WTC11 (cell line): ENCODE measurements around the gene OR8B4. TPM values are rescaled to one million over a fixed set of nuclear protein-coding genes. Genes with fewer than 3 reads are reported as not detected.
A peak's percentile ranks its signal among the peaks of the same experiment; 100 is the strongest.

ENCODE experiments used
- ATAC-seq: fragments of 200-7000 bp; cut with Tn5 transposase; 2 replicates; pipeline ENCODE4 v1.10.0; 2021; ENCODE audit warnings: mild to moderate bottlenecking, moderate library complexity
- CTCF ChIA-PET: fragments of 300-600 bp; sonication (Branson Sonifier 250); formaldehyde crosslinking; loops from one replicate; lab custom pipeline; 2021; ENCODE audit warnings: antibody characterized with exemption; lab: Charles Lee
- POLR2A ChIA-PET: fragments of 350-600 bp; sonication (Branson Sonifier 250); formaldehyde crosslinking; loops from one replicate; lab custom pipeline; 2021; ENCODE audit warnings: antibody characterized with exemption; lab: Charles Lee
- DNase-seq: peaks from one replicate; pipeline ENCODE4 v3.0.0; 2021; ENCODE audit warnings: low spot score
- H3K27ac Mint-ChIP-seq: 2 replicates; pipeline ENCODE4 v1.8.0; 2021; ENCODE audit warnings: mixed read lengths
- H3K27me3 Mint-ChIP-seq: 2 replicates; pipeline ENCODE4 v1.8.0; 2021; ENCODE audit warnings: low read depth, mild to moderate bottlenecking, moderate library complexity, mixed read lengths
- H3K36me3 Mint-ChIP-seq: 2 replicates; pipeline ENCODE4 v1.8.0; 2021; ENCODE audit warnings: mixed read lengths
- H3K4me1 Mint-ChIP-seq: 2 replicates; pipeline ENCODE4 v1.8.0; 2022; ENCODE audit warnings: mixed read lengths
- H3K4me3 Mint-ChIP-seq: 2 replicates; pipeline ENCODE4 v1.8.0; 2021; ENCODE audit warnings: mild to moderate bottlenecking, moderate library complexity, mixed read lengths
- H3K9me3 Mint-ChIP-seq: 2 replicates; pipeline ENCODE4 v1.8.0; 2021; ENCODE audit warnings: mixed read lengths
- KAT7 ChIP-seq: sonication (generic); formaldehyde crosslinking; IDR thresholded peaks from 2 replicates; pipeline ENCODE4 v1.8.1; 2023; ENCODE audit warnings: missing genetic modification reagents, mild to moderate bottlenecking, borderline replicate concordance
- SMAD3 ChIP-seq: sonication (generic); formaldehyde crosslinking; IDR thresholded peaks from 2 replicates; pipeline ENCODE4 v1.8.0; 2022; ENCODE audit warnings: missing genetic modification reagents, mild to moderate bottlenecking, borderline replicate concordance
- TEAD4 ChIP-seq: sonication (generic); formaldehyde crosslinking; IDR thresholded peaks from 2 replicates; pipeline ENCODE4 v1.8.0; 2022; ENCODE audit warnings: mild to moderate bottlenecking, missing genetic modification reagents
- ZNF263 ChIP-seq: sonication (generic); formaldehyde crosslinking; IDR thresholded peaks from 2 replicates; pipeline ENCODE4 v1.8.1; 2022; ENCODE audit warnings: low read depth, mild to moderate bottlenecking, moderate library complexity, missing genetic modification reagents
- total RNA-seq: library from RNA; stranded (reverse); gene quantifications from 3 replicates; pipeline ENCODE4 v1.2.3, GENCODE V29; 2021
- TF ChIP-seq, protein P1 (sequence below): fragments of 250-450 bp; sonication (Bioruptor Pico); IDR thresholded peaks from 2 replicates; pipeline ENCODE4 v2.1.2; 2022; ENCODE audit warnings: mild to moderate bottlenecking, moderate library complexity
- TF ChIP-seq, protein P2 (sequence below): sonication (generic); formaldehyde crosslinking; conservative IDR thresholded peaks from 2 replicates; pipeline ENCODE4 v1.8.1; 2023; ENCODE audit warnings: mild to moderate bottlenecking, low read depth, missing genetic modification reagents, moderate library complexity
- TF ChIP-seq, protein P3 (sequence below): fragments of 250-450 bp; sonication (Bioruptor Pico); IDR thresholded peaks from 2 replicates; pipeline ENCODE4 v1.9.0; 2021; ENCODE audit warnings: mild to moderate bottlenecking
- TF ChIP-seq, protein P4 (sequence below): sonication (generic); formaldehyde crosslinking; IDR thresholded peaks from 2 replicates; pipeline ENCODE4 v1.8.1; 2023; ENCODE audit warnings: mild to moderate bottlenecking, missing genetic modification reagents, moderate library complexity
- TF ChIP-seq, protein P5 (sequence below): fragments of 250-450 bp; sonication (Bioruptor Pico); IDR thresholded peaks from 2 replicates; pipeline ENCODE4 v1.8.0; 2021; ENCODE audit warnings: mild to moderate bottlenecking
- TF ChIP-seq, protein P6 (sequence below): sonication (generic); formaldehyde crosslinking; IDR thresholded peaks from 2 replicates; pipeline ENCODE4 v1.8.0; 2022; ENCODE audit warnings: mild to moderate bottlenecking, missing genetic modification reagents

OR8B4 gene
- total RNA-seq, 1 experiment from 2014 or later, result not detected

DNA sequence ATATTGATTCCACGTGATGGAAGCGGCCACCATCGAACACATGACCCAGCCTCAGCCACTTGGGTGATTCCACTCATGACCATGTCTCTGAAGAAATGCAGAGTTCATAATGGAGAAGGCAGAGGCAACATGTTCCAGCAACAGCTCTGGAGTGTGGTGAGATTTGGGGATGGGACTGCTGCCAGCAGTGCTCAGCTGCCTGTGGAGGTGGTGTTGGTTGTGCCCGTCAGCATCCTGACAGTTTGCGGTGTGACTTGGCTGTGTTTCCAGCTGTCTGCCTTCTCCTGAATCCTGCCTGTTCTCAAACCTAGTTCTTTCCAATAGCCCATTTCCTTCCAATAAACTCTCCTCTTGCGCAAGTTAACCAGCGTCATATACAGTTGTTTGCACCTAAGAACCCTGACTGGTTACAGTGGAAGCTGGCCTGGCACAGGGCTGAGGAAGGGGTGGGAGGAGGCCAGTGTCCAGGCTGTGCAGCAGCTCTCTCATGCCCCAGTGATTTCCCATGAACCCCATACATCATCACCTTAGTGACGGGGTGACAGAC, 42.8 kb upstream of the OR8B4 start (continued):
- TF ChIP-seq, protein P1, sequence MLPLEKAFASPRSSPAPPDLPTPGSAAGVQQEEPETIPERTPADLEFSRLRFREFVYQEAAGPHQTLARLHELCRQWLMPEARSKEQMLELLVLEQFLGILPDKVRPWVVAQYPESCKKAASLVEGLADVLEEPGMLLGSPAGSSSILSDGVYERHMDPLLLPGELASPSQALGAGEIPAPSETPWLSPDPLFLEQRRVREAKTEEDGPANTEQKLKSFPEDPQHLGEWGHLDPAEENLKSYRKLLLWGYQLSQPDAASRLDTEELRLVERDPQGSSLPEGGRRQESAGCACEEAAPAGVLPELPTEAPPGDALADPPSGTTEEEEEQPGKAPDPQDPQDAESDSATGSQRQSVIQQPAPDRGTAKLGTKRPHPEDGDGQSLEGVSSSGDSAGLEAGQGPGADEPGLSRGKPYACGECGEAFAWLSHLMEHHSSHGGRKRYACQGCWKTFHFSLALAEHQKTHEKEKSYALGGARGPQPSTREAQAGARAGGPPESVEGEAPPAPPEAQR (CRISPR knock-in tag), result no peak
- no peak for TF ChIP-seq ZNF263
- TF ChIP-seq KAT7 (CRISPR knock-in tag), result no peak
- TF ChIP-seq, all 79 proteins: peak for 0

DNA sequence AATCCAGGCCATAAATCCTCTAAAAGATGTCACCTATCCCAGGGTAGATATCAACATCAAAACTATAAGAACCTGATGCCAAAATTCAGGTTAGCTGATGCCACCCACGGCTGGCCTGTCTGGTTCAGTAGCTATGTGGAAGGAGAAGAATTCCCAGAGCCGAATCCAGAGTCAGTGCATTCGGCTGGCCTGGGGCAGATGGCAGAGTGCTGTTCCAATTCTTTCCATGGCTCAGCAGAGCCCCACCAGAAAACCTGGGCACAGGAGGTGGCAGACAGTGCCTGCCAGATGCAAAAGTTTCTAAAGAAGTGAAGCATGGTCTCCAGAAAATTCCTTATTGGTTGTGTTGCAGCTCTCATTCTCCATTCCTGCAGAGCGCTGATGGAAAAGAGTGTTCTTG, 40.7 kb upstream of the OR8B4 start:
- POLR2A ChIA-PET, result no interaction called here
- CTCF ChIA-PET, result interaction anchor here (1.3 kb wide), 1 partner anchor 71 kb away, joined by 5 read pairs; no protein-coding TSS in a partner anchor
- Mint-ChIP-seq H3K9me3 (peaks cover 8% of the 10 kb centered on the region), H3K4me3 (no peak overlapping the region), H3K27ac (no peak overlapping the region)
- ATAC-seq (no peak), DNase-seq (no peak)
- TF ChIP-seq, protein P2, sequence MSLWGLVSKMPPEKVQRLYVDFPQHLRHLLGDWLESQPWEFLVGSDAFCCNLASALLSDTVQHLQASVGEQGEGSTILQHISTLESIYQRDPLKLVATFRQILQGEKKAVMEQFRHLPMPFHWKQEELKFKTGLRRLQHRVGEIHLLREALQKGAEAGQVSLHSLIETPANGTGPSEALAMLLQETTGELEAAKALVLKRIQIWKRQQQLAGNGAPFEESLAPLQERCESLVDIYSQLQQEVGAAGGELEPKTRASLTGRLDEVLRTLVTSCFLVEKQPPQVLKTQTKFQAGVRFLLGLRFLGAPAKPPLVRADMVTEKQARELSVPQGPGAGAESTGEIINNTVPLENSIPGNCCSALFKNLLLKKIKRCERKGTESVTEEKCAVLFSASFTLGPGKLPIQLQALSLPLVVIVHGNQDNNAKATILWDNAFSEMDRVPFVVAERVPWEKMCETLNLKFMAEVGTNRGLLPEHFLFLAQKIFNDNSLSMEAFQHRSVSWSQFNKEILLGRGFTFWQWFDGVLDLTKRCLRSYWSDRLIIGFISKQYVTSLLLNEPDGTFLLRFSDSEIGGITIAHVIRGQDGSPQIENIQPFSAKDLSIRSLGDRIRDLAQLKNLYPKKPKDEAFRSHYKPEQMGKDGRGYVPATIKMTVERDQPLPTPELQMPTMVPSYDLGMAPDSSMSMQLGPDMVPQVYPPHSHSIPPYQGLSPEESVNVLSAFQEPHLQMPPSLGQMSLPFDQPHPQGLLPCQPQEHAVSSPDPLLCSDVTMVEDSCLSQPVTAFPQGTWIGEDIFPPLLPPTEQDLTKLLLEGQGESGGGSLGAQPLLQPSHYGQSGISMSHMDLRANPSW (CRISPR knock-in tag), result no peak
- TF ChIP-seq, protein P3, sequence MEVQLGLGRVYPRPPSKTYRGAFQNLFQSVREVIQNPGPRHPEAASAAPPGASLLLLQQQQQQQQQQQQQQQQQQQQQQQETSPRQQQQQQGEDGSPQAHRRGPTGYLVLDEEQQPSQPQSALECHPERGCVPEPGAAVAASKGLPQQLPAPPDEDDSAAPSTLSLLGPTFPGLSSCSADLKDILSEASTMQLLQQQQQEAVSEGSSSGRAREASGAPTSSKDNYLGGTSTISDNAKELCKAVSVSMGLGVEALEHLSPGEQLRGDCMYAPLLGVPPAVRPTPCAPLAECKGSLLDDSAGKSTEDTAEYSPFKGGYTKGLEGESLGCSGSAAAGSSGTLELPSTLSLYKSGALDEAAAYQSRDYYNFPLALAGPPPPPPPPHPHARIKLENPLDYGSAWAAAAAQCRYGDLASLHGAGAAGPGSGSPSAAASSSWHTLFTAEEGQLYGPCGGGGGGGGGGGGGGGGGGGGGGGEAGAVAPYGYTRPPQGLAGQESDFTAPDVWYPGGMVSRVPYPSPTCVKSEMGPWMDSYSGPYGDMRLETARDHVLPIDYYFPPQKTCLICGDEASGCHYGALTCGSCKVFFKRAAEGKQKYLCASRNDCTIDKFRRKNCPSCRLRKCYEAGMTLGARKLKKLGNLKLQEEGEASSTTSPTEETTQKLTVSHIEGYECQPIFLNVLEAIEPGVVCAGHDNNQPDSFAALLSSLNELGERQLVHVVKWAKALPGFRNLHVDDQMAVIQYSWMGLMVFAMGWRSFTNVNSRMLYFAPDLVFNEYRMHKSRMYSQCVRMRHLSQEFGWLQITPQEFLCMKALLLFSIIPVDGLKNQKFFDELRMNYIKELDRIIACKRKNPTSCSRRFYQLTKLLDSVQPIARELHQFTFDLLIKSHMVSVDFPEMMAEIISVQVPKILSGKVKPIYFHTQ (CRISPR knock-in tag), result no peak
- TF ChIP-seq SMAD3 (CRISPR knock-in tag), result no peak
- TF ChIP-seq, protein P4, sequence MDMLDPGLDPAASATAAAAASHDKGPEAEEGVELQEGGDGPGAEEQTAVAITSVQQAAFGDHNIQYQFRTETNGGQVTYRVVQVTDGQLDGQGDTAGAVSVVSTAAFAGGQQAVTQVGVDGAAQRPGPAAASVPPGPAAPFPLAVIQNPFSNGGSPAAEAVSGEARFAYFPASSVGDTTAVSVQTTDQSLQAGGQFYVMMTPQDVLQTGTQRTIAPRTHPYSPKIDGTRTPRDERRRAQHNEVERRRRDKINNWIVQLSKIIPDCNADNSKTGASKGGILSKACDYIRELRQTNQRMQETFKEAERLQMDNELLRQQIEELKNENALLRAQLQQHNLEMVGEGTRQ, result no peak
- TF ChIP-seq, all 79 proteins: peak for 0
- H3K27me3 Mint-ChIP-seq, result no peaks in the 10 kb centered on the region
- no peaks in the 10 kb centered on the region for H3K36me3 Mint-ChIP-seq
- no peaks in the 10 kb centered on the region for H3K4me1 Mint-ChIP-seq

DNA sequence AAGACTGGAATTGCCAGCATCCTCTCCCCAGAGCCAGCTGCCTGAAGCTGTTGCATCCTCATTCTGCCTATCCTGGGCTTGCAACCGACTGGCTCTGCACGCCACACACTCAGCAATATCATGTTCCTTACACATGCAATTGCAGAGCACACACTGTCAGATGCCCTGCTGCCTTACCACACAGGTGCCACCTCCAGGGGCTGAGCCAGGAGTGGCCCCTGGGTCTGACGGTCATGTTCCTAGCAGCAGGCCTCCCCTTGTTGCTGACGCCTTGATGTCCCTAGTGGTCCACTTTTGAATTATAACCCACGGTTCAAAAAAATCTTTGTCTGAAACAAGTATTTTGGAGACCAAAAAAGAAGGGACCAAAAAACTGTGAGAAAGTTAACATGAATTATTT, 39.3 kb upstream of the OR8B4 start:
- H3K36me3 Mint-ChIP-seq, result no peaks in the 10 kb centered on the region
- no peaks in the 10 kb centered on the region for H3K4me1 Mint-ChIP-seq
- DNase-seq, result no peak
- CTCF ChIA-PET, result interaction anchor here (1.3 kb wide), 1 partner anchor 72 kb away, joined by 5 read pairs; no protein-coding TSS in a partner anchor
- H3K27ac Mint-ChIP-seq, result no peak overlapping the region
- ATAC-seq, result peak; percentile 63; the same call in 1 of the 2 replicates
- POLR2A ChIA-PET, result no interaction called here
- no peaks in the 10 kb centered on the region for H3K27me3 Mint-ChIP-seq
- H3K4me3 Mint-ChIP-seq, result no peak overlapping the region
- H3K9me3 Mint-ChIP-seq, result peaks cover 16% of the 10 kb centered on the region
- TF ChIP-seq, protein P4, result no peak
- TF ChIP-seq KAT7 (CRISPR knock-in tag), result no peak

DNA sequence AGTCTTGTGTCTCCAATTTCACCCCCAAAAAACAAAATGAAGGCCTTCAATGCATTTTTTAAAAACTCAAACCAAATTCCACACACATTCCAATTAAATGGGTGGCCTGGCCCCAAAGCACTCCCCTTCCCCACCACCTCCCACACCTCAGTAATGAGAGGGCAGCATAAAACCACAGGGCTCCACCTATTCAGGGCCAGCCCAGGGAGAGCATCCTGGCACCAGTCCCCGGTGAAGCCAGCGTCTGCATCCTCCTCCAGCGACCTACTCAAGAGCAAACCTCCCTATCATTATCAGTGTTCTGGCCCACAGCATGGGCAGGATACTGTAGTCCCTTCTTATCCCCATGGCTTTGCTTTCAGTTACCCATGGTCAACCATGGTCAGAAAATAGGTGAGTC, 38.7 kb upstream of the OR8B4 start:
- ATAC-seq, result peak; percentile 24; the same call in 1 of the 2 replicates
- TF ChIP-seq, protein P1 (CRISPR knock-in tag), result no peak
- TF ChIP-seq TEAD4, result no peak
- TF ChIP-seq, protein P5, sequence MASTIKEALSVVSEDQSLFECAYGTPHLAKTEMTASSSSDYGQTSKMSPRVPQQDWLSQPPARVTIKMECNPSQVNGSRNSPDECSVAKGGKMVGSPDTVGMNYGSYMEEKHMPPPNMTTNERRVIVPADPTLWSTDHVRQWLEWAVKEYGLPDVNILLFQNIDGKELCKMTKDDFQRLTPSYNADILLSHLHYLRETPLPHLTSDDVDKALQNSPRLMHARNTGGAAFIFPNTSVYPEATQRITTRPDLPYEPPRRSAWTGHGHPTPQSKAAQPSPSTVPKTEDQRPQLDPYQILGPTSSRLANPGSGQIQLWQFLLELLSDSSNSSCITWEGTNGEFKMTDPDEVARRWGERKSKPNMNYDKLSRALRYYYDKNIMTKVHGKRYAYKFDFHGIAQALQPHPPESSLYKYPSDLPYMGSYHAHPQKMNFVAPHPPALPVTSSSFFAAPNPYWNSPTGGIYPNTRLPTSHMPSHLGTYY (CRISPR knock-in tag), result no peak
- TF ChIP-seq, protein P6, sequence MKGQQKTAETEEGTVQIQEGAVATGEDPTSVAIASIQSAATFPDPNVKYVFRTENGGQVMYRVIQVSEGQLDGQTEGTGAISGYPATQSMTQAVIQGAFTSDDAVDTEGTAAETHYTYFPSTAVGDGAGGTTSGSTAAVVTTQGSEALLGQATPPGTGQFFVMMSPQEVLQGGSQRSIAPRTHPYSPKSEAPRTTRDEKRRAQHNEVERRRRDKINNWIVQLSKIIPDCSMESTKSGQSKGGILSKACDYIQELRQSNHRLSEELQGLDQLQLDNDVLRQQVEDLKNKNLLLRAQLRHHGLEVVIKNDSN (CRISPR knock-in tag), result no peak
- TF ChIP-seq, all 79 proteins: peak for 0
- no peak for DNase-seq
- ChIA-PET POLR2A (no interaction called here), CTCF (no interaction called here)
- Mint-ChIP-seq H3K27me3 (no peaks in the 10 kb centered on the region), H3K4me3 (no peak overlapping the region), H3K27ac (no peak overlapping the region), H3K9me3 (peaks cover 16% of the 10 kb centered on the region), H3K4me1 (no peaks in the 10 kb centered on the region), H3K36me3 (no peaks in the 10 kb centered on the region)
